Aorta (tissue), 5 donors: ENCODE results near the gene SCFD2. TPM values are rescaled to one million over a fixed set of nuclear protein-coding genes. Genes with fewer than 3 reads are reported as not detected.

Source experiments
- ATAC-seq: fragments of 200-7000 bp; cut with Tn5 transposase; one replicate; pipeline ENCODE4 v1.9.1; 2022; ENCODE audit warnings: moderate library complexity; ENCODE audit not compliant: low FRiP score
- DNase-seq, 2 donors: peaks; one replicate each; pipeline ENCODE4 v3.0.0-alpha.2; 2020
- H3K27ac ChIP-seq, 2 donors: one replicate each; pipeline ENCODE4 v1.5.1; 2013; ENCODE audit warnings: low read length in 2 of 2, mild to moderate bottlenecking in 2 of 2, moderate library complexity in 2 of 2, control low read depth in 1 of 2, inconsistent platforms in 1 of 2, low read depth in 1 of 2
- H3K27me3 ChIP-seq, 2 donors: one replicate each; pipeline ENCODE4 v1.6.1; 2013; ENCODE audit warnings: control low read depth in 1 of 2, low read length in 1 of 2, mild to moderate bottlenecking in 1 of 2, moderate library complexity in 1 of 2; ENCODE audit not compliant: insufficient read depth in 2 of 2, control insufficient read depth in 1 of 2
- H3K36me3 ChIP-seq, 2 donors: one replicate each; pipeline ENCODE4 v1.6.1; 2013; ENCODE audit warnings: control low read depth in 1 of 2, low read length in 1 of 2, mild to moderate bottlenecking in 1 of 2; ENCODE audit not compliant: insufficient read depth in 2 of 2, control insufficient read depth in 1 of 2
- H3K4me1 ChIP-seq, 2 donors: one replicate each; pipeline ENCODE4 v1.6.1; 2013; ENCODE audit warnings: low read length in 2 of 2, control low read depth in 1 of 2, mild to moderate bottlenecking in 1 of 2, moderate library complexity in 1 of 2; ENCODE audit not compliant: insufficient read depth in 2 of 2, control insufficient read depth in 1 of 2
- H3K4me3 ChIP-seq, 2 donors: one replicate each; pipeline ENCODE4 v1.5.1; 2013; ENCODE audit warnings: low read length in 2 of 2, control low read depth in 1 of 2, mild to moderate bottlenecking in 1 of 2
- H3K9me3 ChIP-seq: one replicate; pipeline ENCODE4 v1.6.1; 2013; ENCODE audit warnings: mild to moderate bottlenecking, low read length; ENCODE audit not compliant: control insufficient read depth
- WGBS, 2 donors: extraction: QIAGEN DNeasy Blood & Tissue Kit; methylation state at CpG; one replicate each; pipeline ENCODE4 v1.1.7; 2013; 5-methylcytosine and 5-hydroxymethylcytosine counted together
- intact Hi-C, 2 donors: fragments of 100-400 bp; cut with DNase I; formaldehyde crosslinking; loops; one replicate each; pipeline versions ENCODE4 v1.14.2 to v1.15.0; 2022
- polyA plus RNA-seq, 2 donors: library from polyadenylated mRNA; stranded (reverse); fragments of 200-250 nt; gene quantifications; one replicate each; pipeline ENCODE4 v1.2.3, GENCODE V29; 2013
- total RNA-seq, 2 donors: library from RNA; stranded (reverse); fragmentation: NEBNext Ultra II Directional; extraction: Animal tissue kit (Norgen Biotek cat#: 25700); gene quantifications; one replicate each; pipeline ENCODE4 v1.2.1, GENCODE V29; 2021
- donor health status: healthy with polysubstance abuse.
- donor health status: Bipolar disorder and iron deficiency.
- donor health status: DM: no; HTN: no; CAD: no.
- donor health status: DM: no; HTN: no; CAD: no.
- donor health status: DM: yes; HTN: yes; CAD: no.

Gene SCFD2
- total and polyA plus RNA-seq, 4 donors = 3.5 to 19.2 (median 10.3) TPM

GRCh38 chr4:53019485-53020382 lies 346.1 kb downstream of the SCFD2 start:
- peak overlapping the region in 1 of 2 donors; percentile 49 for H3K27ac ChIP-seq
- H3K27me3 ChIP-seq = no peaks in the 10 kb centered on the region
- no peak overlapping the region for H3K4me3 ChIP-seq
- ATAC-seq (no peak), DNase-seq (no peak)
- H3K4me1 ChIP-seq = peaks cover 0 to 16% of the 10 kb centered on the region in 2 donors
- H3K9me3 ChIP-seq = no peaks in the 10 kb centered on the region
- intact Hi-C loops = loop anchor here (2.0 to 10.0 kb wide), 9 partner anchors 38 to 1213 kb away; partner anchors contain the start of gene FIP1L1 (in 2 of the 2)
- no peaks in the 10 kb centered on the region for H3K36me3 ChIP-seq
- WGBS, 2 donors = 14 to 19% methylated on average over 6 of the region's 6 CpGs

- Histone ChIP-seq H3K27me3 (no peaks in the 10 kb centered on the region), H3K9me3 (no peaks in the 10 kb centered on the region), H3K27ac (peak overlapping the region in 1 of 2 donors; percentile 19), H3K4me3 (no peak overlapping the region), H3K36me3 (no peaks in the 10 kb centered on the region), H3K4me1 (peaks cover 2 to 23% of the 10 kb centered on the region in 2 donors)
- DNase-seq (no peak), ATAC-seq (no peak)
- intact Hi-C loops = loop anchor here (10.0 kb wide), 3 partner anchors 356 to 916 kb away; partner anchors contain the start of gene FIP1L1 (in 2 of the 2)
- WGBS, 2 donors = 96 to 98% methylated on average over 3 of the region's 3 CpGs
These were observed 347.4 kb downstream of the SCFD2 start for GRCh38 chr4:53018471-53018870.

GRCh38 chr4:53016099-53016820 lies 349.6 kb downstream of the SCFD2 start:
- intact Hi-C loops = loop anchor here (10.0 kb wide), 3 partner anchors 359 to 919 kb away; partner anchors contain the start of gene FIP1L1 (in 2 of the 2)
- no peak for ATAC-seq
- Histone ChIP-seq H3K36me3 (no peaks in the 10 kb centered on the region), H3K4me3 (no peak overlapping the region), H3K27ac (no peak overlapping the region), H3K9me3 (no peaks in the 10 kb centered on the region), H3K4me1 (peaks cover 6 to 29% of the 10 kb centered on the region in 2 donors), H3K27me3 (no peaks in the 10 kb centered on the region)
- no peak for DNase-seq
- 56 to 63% methylated on average over 5 of the region's 5 CpGs for WGBS, 2 donors

- intact Hi-C loops = loop anchor here (10.0 kb wide), 3 partner anchors 359 to 919 kb away; partner anchors contain the start of gene FIP1L1 (in 2 of the 2)
- Histone ChIP-seq H3K36me3 (no peaks in the 10 kb centered on the region), H3K27me3 (no peaks in the 10 kb centered on the region), H3K4me1 (peaks cover 6 to 31% of the 10 kb centered on the region in 2 donors), H3K4me3 (no peak overlapping the region), H3K27ac (no peak overlapping the region), H3K9me3 (no peaks in the 10 kb centered on the region)
- DNase-seq (no peak), ATAC-seq (no peak)
- WGBS, 2 donors = 14 to 19% methylated on average over 5 of the region's 5 CpGs
These were observed 350.2 kb downstream of the SCFD2 start for GRCh38 chr4:53015681-53016080.

DNA sequence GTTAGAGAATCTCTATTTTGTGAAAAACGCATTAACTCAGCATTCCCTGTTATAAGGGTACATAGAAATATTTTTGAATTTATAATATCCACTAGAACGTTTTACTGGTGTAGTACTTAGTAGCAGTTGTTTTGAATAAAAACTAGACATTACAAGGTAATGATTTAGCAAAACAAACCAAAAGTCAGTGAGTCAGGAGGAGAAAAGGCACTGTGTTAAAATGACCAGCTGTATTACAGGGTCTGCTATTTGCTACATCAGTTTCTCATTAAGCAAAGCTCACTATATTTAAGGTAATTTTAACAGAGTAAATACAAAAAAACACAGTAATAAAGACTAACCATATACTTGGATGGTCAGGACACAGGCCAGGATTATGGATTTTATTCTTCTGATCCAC lies 351.0 kb downstream of the SCFD2 start:
- no peak for DNase-seq
- no peak for ATAC-seq
- Histone ChIP-seq H3K9me3 (no peaks in the 10 kb centered on the region), H3K4me1 (peaks cover 6 to 30% of the 10 kb centered on the region in 2 donors), H3K27me3 (no peaks in the 10 kb centered on the region), H3K36me3 (no peaks in the 10 kb centered on the region), H3K4me3 (no peak overlapping the region), H3K27ac (no peak overlapping the region)
- intact Hi-C loops = loop anchor here (5.0 to 10.0 kb wide), 4 partner anchors 360 to 1217 kb away; partner anchors contain the start of gene FIP1L1 (in 2 of the 2)
- WGBS, 2 donors = 37 to 45% methylated on average over 2 of the region's 2 CpGs

GRCh38 chr4:53013873-53014775 lies 351.7 kb downstream of the SCFD2 start:
- H3K4me3 ChIP-seq = no peak overlapping the region
- DNase-seq (no peak), ATAC-seq (no peak)
- intact Hi-C loops = loop anchor here (5.0 to 10.0 kb wide), 4 partner anchors 361 to 1218 kb away; partner anchors contain the start of gene FIP1L1 (in 2 of the 2)
- H3K9me3 ChIP-seq = no peaks in the 10 kb centered on the region
- no peak overlapping the region for H3K27ac ChIP-seq
- no peaks in the 10 kb centered on the region for H3K27me3 ChIP-seq
- H3K4me1 ChIP-seq = peaks cover 6 to 30% of the 10 kb centered on the region in 2 donors
- H3K36me3 ChIP-seq = no peaks in the 10 kb centered on the region
- 68 to 73% methylated on average over 5 of the region's 5 CpGs for WGBS, 2 donors

GRCh38 chr4:53012738-53013137 lies 353.1 kb downstream of the SCFD2 start:
- ATAC-seq (no peak), DNase-seq (no peak)
- H3K36me3 ChIP-seq = no peaks in the 10 kb centered on the region
- no peak overlapping the region for H3K27ac ChIP-seq
- peaks cover 6 to 30% of the 10 kb centered on the region in 2 donors for H3K4me1 ChIP-seq
- H3K9me3 ChIP-seq = no peaks in the 10 kb centered on the region
- WGBS, 2 donors = 70 to 79% methylated on average over 1 of the region's 1 CpG
- intact Hi-C loops = loop anchor here (5.0 to 10.0 kb wide), 4 partner anchors 362 to 1220 kb away; partner anchors contain the start of gene FIP1L1 (in 2 of the 2)
- H3K27me3 ChIP-seq = no peaks in the 10 kb centered on the region
- H3K4me3 ChIP-seq = no peak overlapping the region
